GM23338 (cell line): Measurements from ENCODE around the gene SPINT1. TPM values are rescaled to one million over a fixed set of nuclear protein-coding genes. Genes with fewer than 3 reads are reported as not detected.
A peak's percentile ranks its signal among the peaks of the same experiment; 100 is the strongest.

ENCODE experiments used
- ATAC-seq: fragments of 200-7000 bp; cut with Tn5 transposase; 3 replicates; pipeline ENCODE4 v1.9.1; 2020
- DNase-seq: peaks from one replicate; pipeline ENCODE4 v3.0.0-alpha.2; 2015; ENCODE audit warnings: low spot score
- H2AFZ ChIP-seq: fragments of 200-600 bp; sonication (generic); 2 replicates; pipeline ENCODE4 v1.8.0; 2016; ENCODE audit warnings: antibody characterized with exemption, mild to moderate bottlenecking, moderate library complexity
- H3F3A ChIP-seq: fragments of 200-600 bp; sonication (generic); replicated peaks from 2 replicates; pipeline ENCODE4 v1.8.0; 2017; ENCODE audit warnings: antibody characterized with exemption, mixed run types, low read depth
- H3K27ac ChIP-seq: fragments of 200-600 bp; sonication (generic); 2 replicates; pipeline ENCODE4 v1.6.1; 2016; ENCODE audit warnings: low read depth
- H3K27me3 ChIP-seq: fragments of 200-600 bp; sonication (generic); 2 replicates; pipeline ENCODE4 v1.8.0; 2016; ENCODE audit warnings: mild to moderate bottlenecking, mixed run types, moderate library complexity; ENCODE audit not compliant: insufficient read depth
- H3K36me3 ChIP-seq: fragments of 200-600 bp; sonication (generic); 2 replicates; pipeline ENCODE4 v1.8.0; 2016; ENCODE audit warnings: mild to moderate bottlenecking; ENCODE audit not compliant: insufficient read depth
- H3K4me1 ChIP-seq: fragments of 200-600 bp; sonication (generic); 2 replicates; pipeline ENCODE4 v1.8.0; 2016; ENCODE audit warnings: mild to moderate bottlenecking, moderate library complexity; ENCODE audit not compliant: insufficient read depth
- H3K4me2 ChIP-seq: fragments of 200-600 bp; sonication (generic); 2 replicates; pipeline ENCODE4 v1.7.1; 2017; ENCODE audit warnings: mixed run types
- H3K4me3 ChIP-seq: fragments of 200-600 bp; sonication (generic); 2 replicates; pipeline ENCODE4 v1.6.1; 2016; ENCODE audit warnings: mixed run types
- H3K79me2 ChIP-seq: fragments of 200-600 bp; sonication (generic); replicated peaks from 2 replicates; pipeline ENCODE4 v1.8.0; 2017; ENCODE audit warnings: mild to moderate bottlenecking; ENCODE audit not compliant: insufficient read depth
- H3K9me2 ChIP-seq: fragments of 200-600 bp; sonication (generic); 2 replicates; pipeline ENCODE4 v1.8.0; 2017; ENCODE audit not compliant: insufficient read depth
- H4K20me1 ChIP-seq: fragments of 200-600 bp; sonication (generic); replicated peaks from 2 replicates; pipeline ENCODE4 v1.8.0; 2017; ENCODE audit warnings: mild to moderate bottlenecking; ENCODE audit not compliant: insufficient read depth
- H3K27ac Mint-ChIP-seq: 2 replicates; pipeline ENCODE4 v1.8.0; 2020; ENCODE audit warnings: inconsistent platforms, mild to moderate bottlenecking, moderate library complexity, mixed read lengths
- H3K27me3 Mint-ChIP-seq: 3 replicates; pipeline ENCODE4 v1.8.0; 2022; ENCODE audit warnings: low read depth, mild to moderate bottlenecking, moderate library complexity, mixed read lengths, inconsistent platforms; ENCODE audit not compliant: insufficient read depth, poor library complexity
- H3K36me3 Mint-ChIP-seq: 3 replicates; pipeline ENCODE4 v1.8.0; 2021; ENCODE audit warnings: low read depth, mild to moderate bottlenecking, inconsistent platforms, moderate library complexity, mixed read lengths
- H3K4me1 Mint-ChIP-seq: 3 replicates; pipeline ENCODE4 v1.8.0; 2020; ENCODE audit warnings: mild to moderate bottlenecking, inconsistent platforms, mixed read lengths
- H3K4me3 Mint-ChIP-seq: 3 replicates; pipeline ENCODE4 v1.8.0; 2021; ENCODE audit warnings: moderate library complexity, mild to moderate bottlenecking, inconsistent platforms, mixed read lengths
- H3K9me3 Mint-ChIP-seq: 3 replicates; pipeline ENCODE4 v1.8.0; 2020; ENCODE audit warnings: moderate library complexity, mild to moderate bottlenecking, inconsistent platforms, mixed read lengths
- CREB1 ChIP-seq: fragments of 250-450 bp; sonication (Bioruptor Pico); IDR thresholded peaks from 2 replicates; pipeline ENCODE4 v1.5.0; 2020; ENCODE audit warnings: low read depth, mild to moderate bottlenecking, moderate library complexity
- JUNB ChIP-seq: IDR thresholded peaks from one replicate; pipeline ENCODE4 v1.6.1; 2016; ENCODE audit warnings: antibody characterized with exemption; ENCODE audit not compliant: unreplicated experiment
- NANOG ChIP-seq: IDR thresholded peaks from 2 replicates; pipeline ENCODE4 v1.6.1; 2016; ENCODE audit warnings: antibody characterized with exemption, borderline replicate concordance
- POLR2AphosphoS5 ChIP-seq: IDR thresholded peaks from 2 replicates; pipeline ENCODE4 v1.6.1; 2016; ENCODE audit warnings: antibody characterized with exemption, low read depth
- REST ChIP-seq: IDR thresholded peaks from one replicate; pipeline ENCODE4 v1.6.1; 2018; ENCODE audit warnings: antibody characterized with exemption; ENCODE audit not compliant: unreplicated experiment
- STAT1 ChIP-seq: IDR thresholded peaks from one replicate; pipeline ENCODE4 v1.6.1; 2016; ENCODE audit warnings: antibody characterized with exemption; ENCODE audit not compliant: unreplicated experiment
- ZNF114 ChIP-seq: fragments of 250-450 bp; sonication (Bioruptor Pico); IDR thresholded peaks from 2 replicates; pipeline ENCODE4 v1.5.0; 2020; ENCODE audit warnings: mild to moderate bottlenecking, moderate library complexity
- ZNF331 ChIP-seq: fragments of 250-450 bp; sonication (Bioruptor Pico); IDR thresholded peaks from 2 replicates; pipeline ENCODE4 v1.5.0; 2020; ENCODE audit warnings: low read depth, mild to moderate bottlenecking, moderate library complexity
- polyA plus RNA-seq: library from polyadenylated mRNA; unstranded; fragments of >200 nt; fragmentation: Nextera tagmentation; extraction: Ambion mirVana; gene quantifications from 2 replicates; pipeline ENCODE4 v1.2.1, GENCODE V29; 2016
- total RNA-seq: library from RNA; depleted of rRNA; stranded (reverse); fragments of >200 nt; shearing (Covaris generic); gene quantifications from 2 replicates; pipeline ENCODE4 v1.2.3, GENCODE V29; 2014
- TF ChIP-seq, protein P1 (sequence below): IDR thresholded peaks from 2 replicates; pipeline ENCODE4 v1.6.1; 2016; ENCODE audit warnings: antibody characterized with exemption
- TF ChIP-seq, protein P2 (sequence below): fragments of 250-450 bp; sonication (Bioruptor Pico); IDR thresholded peaks from 2 replicates; pipeline ENCODE4 v1.5.0; 2020; ENCODE audit warnings: mild to moderate bottlenecking, moderate library complexity
- TF ChIP-seq, protein P3 (sequence below), 2 experiments: fragments of 200-600 bp in 1 of 2; sonication (generic) in 1 of 2; conservative IDR thresholded peaks; 2 replicates each; pipeline versions ENCODE4 v1.5.1 to v1.6.1; 2016 to 2017; ENCODE audit warnings: antibody characterized with exemption in 2 of 2, low read depth in 2 of 2, mild to moderate bottlenecking in 2 of 2, moderate library complexity in 1 of 2

Gene SPINT1
- total and polyA plus RNA-seq, 2 experiments from 2014 or later: 41.3 to 253 TPM

DNA sequence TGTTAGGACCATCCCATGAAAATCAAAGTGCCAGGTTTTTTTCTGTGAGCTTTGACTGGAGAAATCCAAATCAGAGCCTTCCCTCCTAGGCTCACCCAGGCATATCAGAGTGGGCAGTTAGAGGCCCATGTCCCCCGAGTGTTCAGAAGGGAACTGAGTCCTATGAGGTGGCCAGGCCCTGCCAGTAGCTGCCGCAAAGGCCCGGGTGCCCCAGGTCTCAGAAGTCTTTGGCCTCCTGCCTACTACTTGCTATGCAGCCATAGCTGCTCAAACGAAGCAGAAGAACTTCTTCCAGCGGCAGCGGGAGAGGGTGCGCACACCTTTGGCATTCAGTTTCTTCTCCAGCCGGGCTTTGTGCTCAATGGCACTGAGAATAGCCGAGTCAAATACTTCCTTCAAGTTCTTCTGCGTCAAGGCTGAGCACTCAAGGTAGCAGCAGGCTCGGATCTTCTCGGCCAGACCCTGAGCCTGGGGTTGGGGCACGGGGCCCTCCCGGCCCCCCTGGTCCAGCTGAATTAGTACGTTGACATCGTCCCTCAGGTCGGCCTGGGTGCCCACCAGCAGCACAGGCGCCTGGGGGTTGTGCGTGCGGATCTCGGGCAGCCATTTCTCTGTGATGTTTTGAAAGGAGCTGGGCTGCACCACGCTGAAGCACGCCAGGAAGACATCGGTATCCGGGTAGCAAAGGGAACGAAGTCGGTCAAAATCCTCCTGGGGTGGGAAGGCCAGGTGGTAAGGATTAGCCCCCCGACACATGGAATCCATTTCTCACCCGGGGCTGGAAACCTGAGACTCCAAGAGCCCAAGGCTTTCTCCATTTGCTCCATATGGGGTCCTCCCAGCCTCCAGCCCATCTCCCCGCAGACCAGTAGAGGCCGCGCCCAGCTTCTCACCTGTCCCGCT is 29.2 kb downstream of the SPINT1 start:
- TF ChIP-seq ZNF331: no peak
- no peak for TF ChIP-seq CREB1 (CRISPR knock-in tag)
- TF ChIP-seq, protein P1, sequence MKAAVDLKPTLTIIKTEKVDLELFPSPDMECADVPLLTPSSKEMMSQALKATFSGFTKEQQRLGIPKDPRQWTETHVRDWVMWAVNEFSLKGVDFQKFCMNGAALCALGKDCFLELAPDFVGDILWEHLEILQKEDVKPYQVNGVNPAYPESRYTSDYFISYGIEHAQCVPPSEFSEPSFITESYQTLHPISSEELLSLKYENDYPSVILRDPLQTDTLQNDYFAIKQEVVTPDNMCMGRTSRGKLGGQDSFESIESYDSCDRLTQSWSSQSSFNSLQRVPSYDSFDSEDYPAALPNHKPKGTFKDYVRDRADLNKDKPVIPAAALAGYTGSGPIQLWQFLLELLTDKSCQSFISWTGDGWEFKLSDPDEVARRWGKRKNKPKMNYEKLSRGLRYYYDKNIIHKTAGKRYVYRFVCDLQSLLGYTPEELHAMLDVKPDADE: no peak
- no peak for TF ChIP-seq ZNF114
- TF ChIP-seq, protein P2, sequence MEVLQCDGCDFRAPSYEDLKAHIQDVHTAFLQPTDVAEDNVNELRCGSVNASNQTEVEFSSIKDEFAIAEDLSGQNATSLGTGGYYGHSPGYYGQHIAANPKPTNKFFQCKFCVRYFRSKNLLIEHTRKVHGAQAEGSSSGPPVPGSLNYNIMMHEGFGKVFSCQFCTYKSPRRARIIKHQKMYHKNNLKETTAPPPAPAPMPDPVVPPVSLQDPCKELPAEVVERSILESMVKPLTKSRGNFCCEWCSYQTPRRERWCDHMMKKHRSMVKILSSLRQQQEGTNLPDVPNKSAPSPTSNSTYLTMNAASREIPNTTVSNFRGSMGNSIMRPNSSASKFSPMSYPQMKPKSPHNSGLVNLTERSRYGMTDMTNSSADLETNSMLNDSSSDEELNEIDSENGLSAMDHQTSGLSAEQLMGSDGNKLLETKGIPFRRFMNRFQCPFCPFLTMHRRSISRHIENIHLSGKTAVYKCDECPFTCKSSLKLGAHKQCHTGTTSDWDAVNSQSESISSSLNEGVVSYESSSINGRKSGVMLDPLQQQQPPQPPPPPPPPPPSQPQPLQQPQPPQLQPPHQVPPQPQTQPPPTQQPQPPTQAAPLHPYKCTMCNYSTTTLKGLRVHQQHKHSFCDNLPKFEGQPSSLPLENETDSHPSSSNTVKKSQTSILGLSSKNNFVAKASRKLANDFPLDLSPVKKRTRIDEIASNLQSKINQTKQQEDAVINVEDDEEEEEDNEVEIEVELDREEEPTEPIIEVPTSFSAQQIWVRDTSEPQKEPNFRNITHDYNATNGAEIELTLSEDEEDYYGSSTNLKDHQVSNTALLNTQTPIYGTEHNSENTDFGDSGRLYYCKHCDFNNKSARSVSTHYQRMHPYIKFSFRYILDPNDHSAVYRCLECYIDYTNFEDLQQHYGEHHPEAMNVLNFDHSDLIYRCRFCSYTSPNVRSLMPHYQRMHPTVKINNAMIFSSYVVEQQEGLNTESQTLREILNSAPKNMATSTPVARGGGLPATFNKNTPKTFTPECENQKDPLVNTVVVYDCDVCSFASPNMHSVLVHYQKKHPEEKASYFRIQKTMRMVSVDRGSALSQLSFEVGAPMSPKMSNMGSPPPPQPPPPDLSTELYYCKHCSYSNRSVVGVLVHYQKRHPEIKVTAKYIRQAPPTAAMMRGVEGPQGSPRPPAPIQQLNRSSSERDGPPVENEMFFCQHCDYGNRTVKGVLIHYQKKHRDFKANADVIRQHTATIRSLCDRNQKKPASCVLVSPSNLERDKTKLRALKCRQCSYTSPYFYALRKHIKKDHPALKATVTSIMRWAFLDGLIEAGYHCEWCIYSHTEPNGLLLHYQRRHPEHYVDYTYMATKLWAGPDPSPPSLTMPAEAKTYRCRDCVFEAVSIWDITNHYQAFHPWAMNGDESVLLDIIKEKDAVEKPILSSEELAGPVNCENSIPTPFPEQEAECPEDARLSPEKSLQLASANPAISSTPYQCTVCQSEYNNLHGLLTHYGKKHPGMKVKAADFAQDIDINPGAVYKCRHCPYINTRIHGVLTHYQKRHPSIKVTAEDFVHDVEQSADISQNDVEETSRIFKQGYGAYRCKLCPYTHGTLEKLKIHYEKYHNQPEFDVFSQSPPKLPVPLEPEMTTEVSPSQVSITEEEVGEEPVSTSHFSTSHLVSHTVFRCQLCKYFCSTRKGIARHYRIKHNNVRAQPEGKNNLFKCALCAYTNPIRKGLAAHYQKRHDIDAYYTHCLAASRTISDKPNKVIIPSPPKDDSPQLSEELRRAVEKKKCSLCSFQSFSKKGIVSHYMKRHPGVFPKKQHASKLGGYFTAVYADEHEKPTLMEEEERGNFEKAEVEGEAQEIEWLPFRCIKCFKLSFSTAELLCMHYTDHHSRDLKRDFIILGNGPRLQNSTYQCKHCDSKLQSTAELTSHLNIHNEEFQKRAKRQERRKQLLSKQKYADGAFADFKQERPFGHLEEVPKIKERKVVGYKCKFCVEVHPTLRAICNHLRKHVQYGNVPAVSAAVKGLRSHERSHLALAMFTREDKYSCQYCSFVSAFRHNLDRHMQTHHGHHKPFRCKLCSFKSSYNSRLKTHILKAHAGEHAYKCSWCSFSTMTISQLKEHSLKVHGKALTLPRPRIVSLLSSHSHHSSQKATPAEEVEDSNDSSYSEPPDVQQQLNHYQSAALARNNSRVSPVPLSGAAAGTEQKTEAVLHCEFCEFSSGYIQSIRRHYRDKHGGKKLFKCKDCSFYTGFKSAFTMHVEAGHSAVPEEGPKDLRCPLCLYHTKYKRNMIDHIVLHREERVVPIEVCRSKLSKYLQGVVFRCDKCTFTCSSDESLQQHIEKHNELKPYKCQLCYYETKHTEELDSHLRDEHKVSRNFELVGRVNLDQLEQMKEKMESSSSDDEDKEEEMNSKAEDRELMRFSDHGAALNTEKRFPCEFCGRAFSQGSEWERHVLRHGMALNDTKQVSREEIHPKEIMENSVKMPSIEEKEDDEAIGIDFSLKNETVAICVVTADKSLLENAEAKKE (CRISPR knock-in tag): no peak
- no peak for TF ChIP-seq STAT1
- TF ChIP-seq, protein P3, sequence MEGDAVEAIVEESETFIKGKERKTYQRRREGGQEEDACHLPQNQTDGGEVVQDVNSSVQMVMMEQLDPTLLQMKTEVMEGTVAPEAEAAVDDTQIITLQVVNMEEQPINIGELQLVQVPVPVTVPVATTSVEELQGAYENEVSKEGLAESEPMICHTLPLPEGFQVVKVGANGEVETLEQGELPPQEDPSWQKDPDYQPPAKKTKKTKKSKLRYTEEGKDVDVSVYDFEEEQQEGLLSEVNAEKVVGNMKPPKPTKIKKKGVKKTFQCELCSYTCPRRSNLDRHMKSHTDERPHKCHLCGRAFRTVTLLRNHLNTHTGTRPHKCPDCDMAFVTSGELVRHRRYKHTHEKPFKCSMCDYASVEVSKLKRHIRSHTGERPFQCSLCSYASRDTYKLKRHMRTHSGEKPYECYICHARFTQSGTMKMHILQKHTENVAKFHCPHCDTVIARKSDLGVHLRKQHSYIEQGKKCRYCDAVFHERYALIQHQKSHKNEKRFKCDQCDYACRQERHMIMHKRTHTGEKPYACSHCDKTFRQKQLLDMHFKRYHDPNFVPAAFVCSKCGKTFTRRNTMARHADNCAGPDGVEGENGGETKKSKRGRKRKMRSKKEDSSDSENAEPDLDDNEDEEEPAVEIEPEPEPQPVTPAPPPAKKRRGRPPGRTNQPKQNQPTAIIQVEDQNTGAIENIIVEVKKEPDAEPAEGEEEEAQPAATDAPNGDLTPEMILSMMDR (conservative IDR thresholded peaks at IDR 0.05; ENCODE audit: low read depth in 2 of 2): no peak
- no peak for TF ChIP-seq POLR2AphosphoS5
- no peak for TF ChIP-seq REST
- no peak for TF ChIP-seq JUNB
- TF ChIP-seq NANOG: no peak
- Histone ChIP-seq H3K9me2 (no peaks in the 10 kb centered on the region), H3K4me1 (peaks cover 25% of the 10 kb centered on the region), H3K79me2 (no peaks in the 10 kb centered on the region), H3K4me3 (peak overlapping the region; percentile 85), H3K4me2 (peak overlapping the region; percentile 86), H3K27me3 (no peaks in the 10 kb centered on the region), H3F3A (peaks cover 9% of the 10 kb centered on the region; the same call in 1 of the 2 replicates), H3K27ac (0 out of 2 replicates have a peak overlapping the region, but pooled peaks have one; percentile 45), H4K20me1 (no peaks in the 10 kb centered on the region), H3K36me3 (no peaks in the 10 kb centered on the region), H2AFZ (peak overlapping the region; percentile 81)
- Mint-ChIP-seq H3K4me3 (peak overlapping the region; percentile 78), H3K36me3 (no peaks in the 10 kb centered on the region), H3K4me1 (peaks cover 32% of the 10 kb centered on the region), H3K9me3 (no peaks in the 10 kb centered on the region; the same call in 2 of the 3 replicates), H3K27me3 (peaks cover 11% of the 10 kb centered on the region), H3K27ac (no peak overlapping the region)
- DNase-seq (no peak), ATAC-seq (peak; percentile 2; the same call in 2 of the 3 replicates)
